Measurements from ENCODE around the gene FBXL3. TPM values are rescaled to one million over a fixed set of nuclear protein-coding genes. Genes with fewer than 3 reads are reported as not detected.
A peak's percentile ranks its signal among the peaks of the same experiment; 100 is the strongest.

Gene FBXL3
- polyA plus RNA-seq, 1 of the 3 experiments (the other 2 are of a cell fraction): 13.6 TPM

GRCh38 chr13:76993473-76993872, 33.5 kb downstream of the FBXL3 start:
- H3K36me3 ChIP-seq (replicated peaks in 1 of 2; ENCODE audit: control insufficient read depth in 1 of 2, insufficient read depth in 2 of 2, low read length in 1 of 2): peaks cover 15 to 25% of the 10 kb centered on the region in 2 experiments
- no peaks in the 10 kb centered on the region for H3K9me3 ChIP-seq
- no peak overlapping the region for H3K27ac ChIP-seq (ENCODE audit: low read depth in 2 of 2, low read length in 1 of 2)
- H3K27me3 ChIP-seq (ENCODE audit: insufficient read depth): no peaks in the 10 kb centered on the region
- POLR2A ChIA-PET: no interaction called here
- TF ChIP-seq GATA2 (CRISPR knock-in tag; IDR thresholded peaks at IDR 0.05) (no peak), CHD2 (IDR thresholded peaks at IDR 0.05; ENCODE audit: low read length, partially characterized antibody) (no peak), FOXJ3 (CRISPR knock-in tag; IDR thresholded peaks at IDR 0.05) (no peak), USF1 (IDR thresholded peaks at IDR 0.05; ENCODE audit: borderline replicate concordance, low read depth) (no peak), NFIC (IDR thresholded peaks at IDR 0.05; ENCODE audit: borderline replicate concordance) (no peak), RCOR1 (IDR thresholded peaks at IDR 0.05; ENCODE audit: low read length) (no peak), REST (IDR thresholded peaks at IDR 0.05; ENCODE audit: low read depth, low read length) (no peak), NRF1 (IDR thresholded peaks at IDR 0.05; ENCODE audit: low read depth, low read length) (no peak), GABPA (IDR thresholded peaks at IDR 0.05; ENCODE audit: low read depth) (no peak), CTCF (IDR thresholded peaks at IDR 0.05) (no peak), RXRA (IDR thresholded peaks at IDR 0.05; ENCODE audit: borderline replicate concordance, low read depth) (no peak), ELF1 (IDR thresholded peaks at IDR 0.05) (no peak), RAD21 (IDR thresholded peaks at IDR 0.05; ENCODE audit: low read length) (no peak), IRF3 (IDR thresholded peaks at IDR 0.05; ENCODE audit: low read depth, low read length) (no peak), FOSL2 (IDR thresholded peaks at IDR 0.05; ENCODE audit: borderline replicate concordance, low read depth) (no peak), TCF12 (IDR thresholded peaks at IDR 0.05) (no peak), TAF1 (IDR thresholded peaks at IDR 0.05; ENCODE audit: borderline replicate concordance, low read depth, low read length) (no peak)
- WGBS (ENCODE audit: low lambda C conversion rate): 86% methylated on average over 5 of the region's 5 CpGs
- no peaks in the 10 kb centered on the region for H3K9me2 ChIP-seq
- H3K4me1 ChIP-seq (ENCODE audit: control insufficient read depth in 1 of 2, insufficient read depth in 2 of 2, low read depth in 1 of 2, low read length in 1 of 2): peaks cover 11 to 13% of the 10 kb centered on the region in 2 experiments; a peak in 3 of 4 replicates
- H3K4me3 ChIP-seq (ENCODE audit: low read depth in 2 of 2, low read length in 1 of 2): peak overlapping the region in 1 of 2 experiments; percentile 94; a peak in 1 of 4 replicates
- no peak overlapping the region; the same call in 1 of the 2 replicates for H3K9ac ChIP-seq
- H2AFZ ChIP-seq (ENCODE audit: low read depth): no peak overlapping the region
- CTCF ChIA-PET: interaction anchor here (1.1 to 1.8 kb wide), 5 partner anchors 9 to 1128 kb away, joined by 3 to 17 read pairs (median 3); no protein-coding TSS in a partner anchor
- no peak for DNase-seq
- H3F3A ChIP-seq (replicated peaks; ENCODE audit: insufficient read depth): peaks cover 4% of the 10 kb centered on the region
- H4K20me1 ChIP-seq (ENCODE audit: insufficient read depth): no peaks in the 10 kb centered on the region
- H3K79me2 ChIP-seq (ENCODE audit: insufficient read depth): peaks cover 30% of the 10 kb centered on the region
- peak overlapping the region; percentile 94 for H3K4me2 ChIP-seq
